K562 (cell line): Measurements from ENCODE around the gene USP5. TPM values are rescaled to one million over a fixed set of nuclear protein-coding genes. Genes with fewer than 3 reads are reported as not detected.
A peak's percentile ranks its signal among the peaks of the same experiment; 100 is the strongest.

Experiments used
- CCAR2 ChIP-seq: fragments of 200-400 bp; formaldehyde crosslinking; IDR thresholded peaks from 2 replicates; pipeline ENCODE4 v1.6.1; 2017; ENCODE audit warnings: mild to moderate bottlenecking, low read depth, low read length
- CXXC5 ChIP-seq: fragments of 250-450 bp; sonication (Bioruptor Pico); IDR thresholded peaks from 2 replicates; pipeline ENCODE4 v1.8.0; 2022; ENCODE audit warnings: inconsistent platforms, mild to moderate bottlenecking, moderate library complexity
- ELF1 ChIP-seq: fragments of 200-800 bp; sonication (Bioruptor generic); IDR thresholded peaks from 2 replicates; pipeline ENCODE4 v1.6.1; 2016; ENCODE audit warnings: missing genetic modification characterization, missing compliant biosample characterization
- EP400 ChIP-seq: fragments of 450-650 bp; IDR thresholded peaks from 2 replicates; pipeline ENCODE4 v1.6.1; 2017; ENCODE audit warnings: antibody characterized with exemption, mild to moderate bottlenecking, moderate library complexity
- GABPB1 ChIP-seq: sonication (generic); formaldehyde crosslinking; IDR thresholded peaks from 2 replicates; pipeline ENCODE4 v1.8.0; 2022; ENCODE audit warnings: mild to moderate bottlenecking, missing genetic modification reagents
- GMEB1 ChIP-seq: fragments of 250-450 bp; sonication (Bioruptor Pico); IDR thresholded peaks from 2 replicates; pipeline ENCODE4 v1.4.0; 2020; ENCODE audit warnings: mild to moderate bottlenecking
- GTF2E2 ChIP-seq: fragments of 200-800 bp; sonication (Bioruptor generic); IDR thresholded peaks from 2 replicates; pipeline ENCODE4 v1.6.1; 2016; ENCODE audit warnings: missing genetic modification characterization, missing compliant biosample characterization
- HNRNPLL ChIP-seq: fragments of 200-400 bp; formaldehyde crosslinking; IDR thresholded peaks from 2 replicates; pipeline ENCODE4 v1.6.1; 2017; ENCODE audit warnings: low read length, low read depth, mild to moderate bottlenecking; ENCODE audit not compliant: poor library complexity, severe bottlenecking
- MLLT1 ChIP-seq, 2 experiments: fragments of 450-650 bp; IDR thresholded peaks; 2 replicates each; pipeline ENCODE4 v1.6.1; 2016
- NR4A1 ChIP-seq, 2 experiments: fragments of 250-450 bp in 1 of 2; fragments of 450-650 bp in 1 of 2; sonication (Bioruptor Pico) in 1 of 2; IDR thresholded peaks; 2 replicates each; pipeline versions ENCODE4 v1.4.0 to v1.6.1; 2016 to 2020; ENCODE audit warnings: mild to moderate bottlenecking in 2 of 2, missing compliant biosample characterization in 1 of 2, missing genetic modification characterization in 1 of 2, moderate library complexity in 1 of 2
- RB1 ChIP-seq: fragments of 450-650 bp; IDR thresholded peaks from 2 replicates; pipeline ENCODE4 v1.6.1; 2017; ENCODE audit warnings: low read depth, mild to moderate bottlenecking
- RBFOX2 ChIP-seq: fragments of 200-400 bp; formaldehyde crosslinking; IDR thresholded peaks from 2 replicates; pipeline ENCODE4 v1.6.1; 2017; ENCODE audit warnings: low read depth, mild to moderate bottlenecking, low read length, moderate library complexity
- SAP30 ChIP-seq: fragments of 200-600 bp; sonication (generic); IDR thresholded peaks from 2 replicates; pipeline ENCODE4 v1.6.1; 2012; ENCODE audit warnings: borderline replicate concordance, low read depth, mild to moderate bottlenecking, moderate library complexity, low read length, control low read depth, inconsistent platforms; ENCODE audit not compliant: insufficient read depth, poor library complexity, severe bottlenecking
- STAT5B ChIP-seq: fragments of 250-450 bp; sonication (Bioruptor Pico); IDR thresholded peaks from 2 replicates; pipeline ENCODE4 v1.8.0; 2021; ENCODE audit warnings: mild to moderate bottlenecking, inconsistent platforms
- USF2 ChIP-seq: sonication (generic); formaldehyde crosslinking; IDR thresholded peaks from 2 replicates; pipeline ENCODE4 v1.5.0; 2020; ENCODE audit warnings: missing genetic modification reagents
- VEZF1 ChIP-seq: fragments of 200-800 bp; sonication (Bioruptor generic); IDR thresholded peaks from 2 replicates; pipeline ENCODE4 v1.6.1; 2017; ENCODE audit warnings: missing genetic modification characterization, missing compliant biosample characterization
- YY1 ChIP-seq, 3 experiments: IDR thresholded peaks; 2 replicates each; pipeline ENCODE4 v1.6.1; 2011; ENCODE audit warnings: low read length in 2 of 3, mild to moderate bottlenecking in 2 of 3, moderate library complexity in 2 of 3, borderline replicate concordance in 1 of 3, control low read depth in 1 of 3, low read depth in 1 of 3; ENCODE audit not compliant: insufficient read depth in 3 of 3, insufficient replicate concordance in 2 of 3, control insufficient read depth in 1 of 3, insufficient read length in 1 of 3; ENCODE audit errors: extremely low read depth in 1 of 3
- ZBTB1 ChIP-seq: sonication (generic); formaldehyde crosslinking; IDR thresholded peaks from 2 replicates; pipeline ENCODE4 v1.8.1; 2023; ENCODE audit warnings: missing genetic modification reagents, low read depth, mild to moderate bottlenecking, borderline replicate concordance
- polyA plus RNA-seq, 8 experiments: library from polyadenylated mRNA; depleted of rRNA in 4 of 8; stranded (reverse) in 5 of 8; unstranded in 3 of 8; fragments of >200 nt; fragmentation: Nextera tagmentation in 2 of 8; fragmentation: Illumina TruSeq in 1 of 8; extraction: Ambion mirVana in 2 of 8; extraction: Trizol in 1 of 8; gene quantifications; 2 replicates each; pipeline versions ENCODE4 v1.2.1 to v1.2.3, GENCODE V29; 2011 to 2014; ENCODE audit warnings: inconsistent platforms in 1 of 8, missing spikeins in 1 of 8
- total RNA-seq, 7 experiments: library from RNA; depleted of rRNA in 6 of 7; stranded (reverse); fragments of >200 nt in 6 of 7; fragmentation: Illumina TruSeq in 2 of 7; extraction: Trizol in 2 of 7; gene quantifications; 2 replicates each; pipeline versions ENCODE4 v1.2.1 to v1.2.3, GENCODE V29; 2011 to 2021; ENCODE audit warnings: low replicate concordance in 1 of 7

Gene USP5
- total and polyA plus RNA-seq, 9 of the 15 experiments (the other 6 are each of a cell fraction or from before 2014, with no cell fraction given), result 1.4 to 107 (median 48.6) TPM

GRCh38 chr12:6914246-6914946 is 62.4 kb downstream of the USP5 start, which contains the start of gene ENO2 (continued):
- TF ChIP-seq GABPB1 (CRISPR knock-in tag), result 0 out of 2 replicates have a peak, but pooled peaks have one; percentile 26
- no peak for TF ChIP-seq RB1
- 0 out of 2 replicates have a peak, but pooled peaks have one; percentile 20 for TF ChIP-seq GMEB1 (CRISPR knock-in tag)
- peak; percentile 75; the same call in 1 of the 2 replicates for TF ChIP-seq ZBTB1
- 0 out of 2 replicates have a peak, but pooled peaks have one; percentile 40 for TF ChIP-seq VEZF1 (CRISPR knock-in tag)
- no peak for TF ChIP-seq YY1 (IDR thresholded peaks at IDR 0.05; ENCODE audit: borderline replicate concordance in 1 of 3, control insufficient read depth in 1 of 3, extremely low read depth in 1 of 3, insufficient read depth in 3 of 3, insufficient read length in 1 of 3, insufficient replicate concordance in 2 of 3, low read depth in 1 of 3, low read length in 2 of 3)
- TF ChIP-seq MLLT1 (IDR thresholded peaks at IDR 0.05), result no peak
- TF ChIP-seq USF2, result peak; percentile 62
- TF ChIP-seq HNRNPLL, result peak; percentile 38
- TF ChIP-seq NR4A1 (CRISPR knock-in tag; IDR thresholded peaks at IDR 0.05), result no peak
- no peak for TF ChIP-seq NR4A1 (tag; IDR thresholded peaks at IDR 0.05)
- TF ChIP-seq EP400, result no peak
- TF ChIP-seq ELF1 (tag), result no peak
- TF ChIP-seq RBFOX2, result peak; percentile 29; the same call in 1 of the 2 replicates
- no peak for TF ChIP-seq STAT5B (CRISPR knock-in tag)
- TF ChIP-seq GTF2E2, result no peak
- peak; percentile 19 for TF ChIP-seq SAP30
- no peak for TF ChIP-seq CCAR2
- peak; percentile 27; the same call in 1 of the 2 replicates for TF ChIP-seq CXXC5 (CRISPR knock-in tag)
- TF ChIP-seq, all 486 proteins: peak for 17
